Peyer's patch (tissue), 4 donors: ENCODE data around the gene KCNAB1. TPM values are rescaled to one million over a fixed set of nuclear protein-coding genes. Genes with fewer than 3 reads are reported as not detected.

Experiments
- DNase-seq, 3 donors: peaks; one replicate each; pipeline ENCODE4 v3.0.0-alpha.2; 2017 to 2019
- H3K27ac ChIP-seq, 4 donors: fragments of 200-600 bp; sonication (generic); one replicate each; pipeline ENCODE4 v1.5.1; 2016 to 2019
- H3K27me3 ChIP-seq, 2 donors: fragments of 200-600 bp; sonication (generic); one replicate each; pipeline ENCODE4 v1.5.1; 2019
- H3K36me3 ChIP-seq, 3 donors: fragments of 200-600 bp; sonication (generic); one replicate each; pipeline ENCODE4 v1.5.1; 2016 to 2019
- H3K4me1 ChIP-seq, 4 donors: fragments of 200-600 bp; sonication (generic); one replicate each; pipeline ENCODE4 v1.5.1; 2016 to 2019
- H3K4me3 ChIP-seq, 4 donors: fragments of 200-600 bp; sonication (generic); 1 replicate in 3 of 4; 2 replicates in 1 of 4; pipeline ENCODE4 v1.5.1; 2016 to 2019; ENCODE audit warnings: mild to moderate bottlenecking in 1 of 4
- H3K9me3 ChIP-seq, 4 donors: fragments of 200-600 bp; sonication (generic); one replicate each; pipeline ENCODE4 v1.5.1; 2016 to 2019; ENCODE audit warnings: mild to moderate bottlenecking in 1 of 4
- CTCF ChIP-seq, 6 experiments: fragments of 450-650 bp in 4 of 6; fragments of 200-600 bp in 2 of 6; sonication (generic) in 1 of 6; IDR thresholded peaks; one replicate each; pipeline ENCODE4 v1.5.1; 2017 to 2019; ENCODE audit warnings: antibody characterized with exemption in 6 of 6, mild to moderate bottlenecking in 3 of 6, moderate library complexity in 1 of 6
- POLR2A ChIP-seq, 2 donors: fragments of 450-650 bp; IDR thresholded peaks; one replicate each; pipeline ENCODE4 v1.5.1; 2017; ENCODE audit warnings: antibody characterized with exemption in 2 of 2, mild to moderate bottlenecking in 2 of 2, moderate library complexity in 2 of 2
- total RNA-seq, 4 donors: library from RNA; depleted of rRNA; stranded (reverse); fragments of >200 nt; gene quantifications; one replicate each; pipeline ENCODE4 v1.1.0, GENCODE V29; 2016

Gene KCNAB1
- total RNA-seq, 4 donors from 2014 or later, result 1.1 to 1.7 (median 1.6) TPM; not detected in 1

GRCh38 chr3:156166808-156167207 lies 46.4 kb downstream of the KCNAB1 start:
- no peaks in the 10 kb centered on the region for H3K4me1 ChIP-seq
- DNase-seq, result no peak
- no peaks in the 10 kb centered on the region for H3K27me3 ChIP-seq
- no peak overlapping the region for H3K27ac ChIP-seq
- no peak overlapping the region for H3K4me3 ChIP-seq
- no peaks in the 10 kb centered on the region for H3K9me3 ChIP-seq
- no peaks in the 10 kb centered on the region for H3K36me3 ChIP-seq
- TF ChIP-seq CTCF (IDR thresholded peaks at IDR 0.05), result no peak
- TF ChIP-seq POLR2A (IDR thresholded peaks at IDR 0.05), result no peak

GRCh38 chr3:156170571-156170970 lies 50.2 kb downstream of the KCNAB1 start:
- Histone ChIP-seq H3K36me3 (no peaks in the 10 kb centered on the region), H3K27me3 (no peaks in the 10 kb centered on the region), H3K4me3 (no peak overlapping the region), H3K4me1 (no peaks in the 10 kb centered on the region), H3K27ac (no peak overlapping the region), H3K9me3 (no peaks in the 10 kb centered on the region)
- TF ChIP-seq POLR2A (IDR thresholded peaks at IDR 0.05), result no peak
- no peak for TF ChIP-seq CTCF (IDR thresholded peaks at IDR 0.05)
- no peak for DNase-seq

GRCh38 chr3:156171281-156172267 lies 51.2 kb downstream of the KCNAB1 start:
- Histone ChIP-seq H3K27me3 (no peaks in the 10 kb centered on the region), H3K4me3 (no peak overlapping the region), H3K36me3 (no peaks in the 10 kb centered on the region), H3K9me3 (no peaks in the 10 kb centered on the region), H3K27ac (no peak overlapping the region), H3K4me1 (no peaks in the 10 kb centered on the region)
- TF ChIP-seq CTCF (IDR thresholded peaks at IDR 0.05) (no peak), POLR2A (IDR thresholded peaks at IDR 0.05) (no peak)
- DNase-seq, result no peak

GRCh38 chr3:156172536-156172935 lies 52.2 kb downstream of the KCNAB1 start:
- Histone ChIP-seq H3K4me1 (no peaks in the 10 kb centered on the region), H3K27ac (no peak overlapping the region), H3K36me3 (no peaks in the 10 kb centered on the region), H3K27me3 (no peaks in the 10 kb centered on the region), H3K4me3 (no peak overlapping the region), H3K9me3 (no peaks in the 10 kb centered on the region)
- DNase-seq, result no peak
- TF ChIP-seq CTCF (IDR thresholded peaks at IDR 0.05) (no peak), POLR2A (IDR thresholded peaks at IDR 0.05) (no peak)

GRCh38 chr3:156174229-156174847 lies 54.0 kb downstream of the KCNAB1 start:
- no peak for DNase-seq
- Histone ChIP-seq H3K27ac (no peak overlapping the region), H3K9me3 (no peaks in the 10 kb centered on the region), H3K27me3 (no peaks in the 10 kb centered on the region), H3K36me3 (no peaks in the 10 kb centered on the region), H3K4me1 (no peaks in the 10 kb centered on the region), H3K4me3 (no peak overlapping the region)
- TF ChIP-seq POLR2A (IDR thresholded peaks at IDR 0.05) (no peak), CTCF (IDR thresholded peaks at IDR 0.05) (no peak)
